Stimulated activated CD8-positive, alpha-beta memory T cell treated with anti-CD3 and anti-CD28 coated beads, Interleukin-15, amount 100 ng/mL, for 48 hours (primary cell): ENCODE results near the gene MYADM.

Experiments used
- DNase-seq, 2 donors: peaks; one replicate each; pipeline ENCODE4 v3.0.0-alpha.2; 2020; ENCODE audit warnings: low read depth in 2 of 2

The MYADM gene

DNA sequence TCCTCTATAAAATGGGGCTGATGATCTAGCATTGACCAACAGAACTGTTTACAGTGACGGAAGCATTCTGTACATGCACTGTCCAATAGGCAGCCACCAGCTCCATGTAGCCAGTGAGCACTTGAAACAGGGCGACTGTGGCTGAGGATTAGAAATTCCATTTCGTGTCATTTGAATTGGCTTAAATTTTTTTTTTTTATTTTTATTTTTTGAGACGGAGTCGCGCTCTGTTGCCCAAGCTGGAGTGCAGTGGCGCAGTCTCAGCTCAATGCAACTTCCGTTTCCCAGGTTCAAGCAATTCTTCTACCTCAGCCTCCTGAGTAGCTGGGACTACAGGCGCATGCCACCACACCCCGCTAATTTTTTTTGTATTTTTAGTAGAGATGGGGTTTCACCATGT, 17.4 kb downstream of the MYADM start:
- DNase-seq: no peak

GRCh38 chr19:53892301-53892980, 24.8 kb downstream of the MYADM start:
- no peak for DNase-seq

DNA sequence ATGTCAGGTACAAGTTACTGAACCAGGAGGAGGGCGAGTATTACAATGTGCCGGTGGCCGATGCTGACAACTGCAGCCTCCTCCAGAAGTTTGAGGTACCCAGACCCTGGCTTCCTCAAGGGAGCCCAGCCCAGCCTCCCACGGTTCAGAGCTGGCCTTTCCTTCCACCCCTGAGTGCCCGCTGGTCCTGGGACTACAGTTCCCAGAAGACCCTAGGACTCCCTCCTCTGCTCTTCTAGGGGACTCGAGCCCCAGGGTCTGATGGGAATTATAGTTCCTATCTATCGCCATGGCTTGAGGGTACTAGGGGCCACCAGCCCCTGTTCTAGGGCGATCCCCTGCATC, 25.3 kb downstream of the MYADM start:
- no peak for DNase-seq

DNA sequence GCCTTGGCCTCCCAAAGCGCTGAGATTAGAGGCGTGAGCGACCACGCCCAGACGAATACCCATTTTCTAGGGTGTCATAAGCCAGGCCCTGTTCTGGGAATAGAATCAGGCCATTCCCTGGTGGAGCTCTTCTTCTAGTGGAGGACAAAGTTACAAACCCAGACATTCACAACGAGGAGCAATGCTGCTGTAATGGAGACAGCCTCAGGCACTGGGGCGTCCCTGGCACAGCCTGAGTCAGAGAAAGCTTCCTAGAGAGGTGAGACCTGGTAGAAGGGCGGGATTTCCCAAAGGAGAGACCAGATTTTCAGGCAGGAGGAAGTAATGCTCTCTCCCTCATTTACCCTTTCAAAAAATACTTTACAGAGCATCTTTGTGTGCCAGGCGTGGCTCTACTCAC, 27.0 kb downstream of the MYADM start:
- DNase-seq: no peak

DNA sequence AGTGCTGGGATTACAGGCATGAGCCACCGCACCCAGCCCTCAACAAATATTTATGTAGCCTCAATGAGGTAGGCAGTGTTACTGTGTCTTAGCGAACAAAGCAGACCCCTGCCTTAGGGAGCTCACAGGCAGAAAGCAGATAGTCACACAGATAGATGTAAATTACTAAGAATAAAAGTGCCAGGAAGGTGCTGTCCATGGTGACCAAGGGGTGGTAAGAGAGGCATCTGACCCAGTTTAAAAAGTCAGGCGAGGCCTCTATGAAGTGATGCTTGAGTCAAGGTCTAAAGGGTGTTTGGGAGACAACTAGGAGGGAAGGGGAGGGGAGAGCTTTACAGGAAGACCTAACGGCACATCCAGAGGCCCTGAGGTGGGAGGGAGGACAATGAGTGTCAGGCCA, 29.0 kb downstream of the MYADM start:
- no peak for DNase-seq

- DNase-seq: no peak
Observed at GRCh38 chr19:53897459-53897858, 29.8 kb downstream of the MYADM start.

- no peak for DNase-seq
Observed at GRCh38 chr19:53898166-53898565, 30.5 kb downstream of the MYADM start.

DNA sequence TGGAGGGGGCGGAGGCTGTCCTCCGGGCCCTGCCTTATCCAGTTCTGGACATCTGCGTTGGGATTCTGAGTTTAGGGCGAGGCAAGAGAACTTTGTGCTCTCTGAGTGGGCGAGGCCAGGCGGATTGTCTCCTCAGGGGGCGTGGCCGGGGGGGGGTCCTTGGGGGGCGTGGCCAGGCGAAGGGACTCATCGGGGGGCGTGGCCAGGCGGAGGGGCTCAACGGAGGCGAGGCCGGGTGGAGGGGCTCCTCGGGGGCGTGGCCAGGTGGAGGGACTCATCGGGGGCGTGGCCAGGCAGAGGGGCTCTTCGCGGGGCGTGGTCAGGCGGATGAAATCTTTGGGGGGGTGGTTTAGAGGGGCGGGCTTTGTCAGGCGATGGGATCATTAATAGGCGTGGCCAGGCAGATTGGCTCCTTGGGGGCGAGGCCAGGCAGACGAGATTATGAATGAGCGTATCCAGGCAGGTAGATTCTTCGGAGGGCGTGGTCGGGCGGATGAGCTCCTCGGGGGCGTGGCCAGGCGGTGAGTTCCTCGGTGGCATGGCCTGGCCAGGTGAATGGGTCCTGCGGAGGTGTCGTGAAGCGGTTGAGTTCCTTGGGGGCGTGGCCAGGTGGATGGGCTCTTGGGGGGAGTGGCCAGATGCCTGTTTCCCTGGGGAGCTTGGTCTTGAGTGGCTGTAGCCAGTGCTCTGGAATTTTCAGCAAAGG, 31.1 kb downstream of the MYADM start:
- DNase-seq: no peak

DNA sequence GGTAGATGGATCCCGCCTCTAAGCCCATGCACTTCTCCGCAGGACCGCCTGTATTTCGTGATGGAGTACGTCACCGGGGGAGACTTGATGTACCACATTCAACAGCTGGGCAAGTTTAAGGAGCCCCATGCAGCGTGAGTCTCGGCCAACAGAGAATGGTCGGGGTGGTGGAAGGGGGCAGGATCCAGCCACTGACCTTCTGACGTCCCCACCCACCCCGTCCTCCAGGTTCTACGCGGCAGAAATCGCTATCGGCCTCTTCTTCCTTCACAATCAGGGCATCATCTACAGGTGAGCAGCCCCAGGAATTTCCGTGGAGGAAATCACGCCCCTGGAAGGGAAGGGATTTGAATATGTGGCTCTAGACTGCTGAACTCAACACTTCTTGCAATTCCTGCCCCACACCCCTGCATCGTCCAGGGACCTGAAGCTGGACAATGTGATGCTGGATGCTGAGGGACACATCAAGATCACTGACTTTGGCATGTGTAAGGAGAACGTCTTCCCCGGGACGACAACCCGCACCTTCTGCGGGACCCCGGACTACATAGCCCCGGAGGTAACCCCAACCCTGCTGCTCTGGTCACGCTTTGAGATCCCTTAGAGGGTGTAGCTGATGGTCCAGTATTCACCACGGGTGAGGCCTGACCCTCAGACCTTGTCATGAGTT, 32.6 kb downstream of the MYADM start:
- no peak for DNase-seq

GRCh38 chr19:53903055-53903680, 35.5 kb downstream of the MYADM start:
- no peak for DNase-seq

DNA sequence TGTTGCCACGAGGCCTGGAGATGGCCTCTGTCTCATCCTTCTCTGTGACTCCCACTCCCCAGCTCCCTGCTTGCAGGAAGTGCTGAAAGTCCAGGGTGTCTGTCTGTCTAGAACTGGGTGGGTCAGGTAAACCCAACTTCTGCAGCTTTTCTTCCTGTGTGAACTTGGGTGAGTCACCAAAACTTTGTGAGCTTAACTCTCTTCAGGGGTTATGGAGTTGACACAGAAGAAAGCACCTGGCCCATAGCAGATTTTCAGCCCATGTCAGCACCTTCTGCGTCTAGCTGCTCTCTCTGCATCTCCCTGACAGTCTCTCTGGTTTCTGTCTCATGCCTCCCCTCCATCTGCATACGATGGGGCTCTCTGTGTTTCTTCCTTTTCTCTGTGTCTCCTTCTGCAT, 37.2 kb downstream of the MYADM start:
- DNase-seq: no peak

- no peak for DNase-seq
Observed at GRCh38 chr19:53905787-53906186, 38.1 kb downstream of the MYADM start.

GRCh38 chr19:53906211-53907192, 38.8 kb downstream of the MYADM start:
- peak; percentile 34 to 37 for DNase-seq

DNA sequence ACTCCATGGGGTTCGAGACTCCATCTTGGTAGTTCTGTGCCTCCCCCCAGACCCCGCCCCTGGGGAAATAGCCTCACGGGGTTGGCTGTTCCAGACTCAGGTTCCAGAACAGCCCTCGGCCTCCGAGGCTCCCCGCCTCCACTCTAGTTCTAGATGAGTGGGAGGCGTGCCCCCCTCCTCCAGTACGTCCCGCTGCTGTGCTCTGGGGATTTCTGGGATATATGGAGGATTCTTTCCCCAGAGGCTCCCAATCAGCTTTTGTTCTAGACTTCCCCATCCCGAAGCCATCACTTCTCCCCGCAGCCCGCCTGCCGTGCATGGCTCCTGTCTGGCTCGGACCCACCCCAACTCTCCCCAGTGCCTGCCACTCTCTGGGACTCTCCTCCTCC, 39.5 kb downstream of the MYADM start:
- DNase-seq: no peak

DNA sequence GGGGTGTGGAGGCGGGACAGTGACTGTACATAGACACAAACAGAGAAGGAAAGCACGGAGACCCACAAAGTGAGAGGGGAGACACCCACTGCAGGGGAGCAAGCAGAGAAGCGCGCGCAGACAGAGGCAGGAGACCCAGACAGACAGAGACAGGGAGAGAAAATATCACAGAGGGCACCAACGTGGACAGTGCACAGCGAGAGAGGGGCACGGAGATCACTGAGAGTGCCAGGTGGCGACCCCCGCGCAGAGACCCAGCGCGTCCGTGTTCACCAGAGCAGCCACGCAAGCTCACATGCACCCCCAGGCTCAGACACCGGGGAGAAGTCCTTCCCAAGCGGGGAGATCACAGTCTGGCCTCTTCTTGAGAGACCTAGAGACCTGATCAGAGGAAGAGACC, 40.0 kb downstream of the MYADM start:
- DNase-seq: no peak

GRCh38 chr19:53908106-53908934, 40.6 kb downstream of the MYADM start:
- DNase-seq: peak; percentile 36 to 42

- no peak for DNase-seq
Observed at GRCh38 chr19:53908935-53909415, 41.3 kb downstream of the MYADM start, which contains the start of gene CACNG7. Gene CACNG7 (plus strand): TSS chr19:53909278. CDS start chr19:53912832, 3,554 bp downstream.

- no peak for DNase-seq
Observed at GRCh38 chr19:53909471-53910169, 41.9 kb downstream of the MYADM start.

- DNase-seq: no peak
Observed at GRCh38 chr19:53910170-53910518, 42.5 kb downstream of the MYADM start.

DNA sequence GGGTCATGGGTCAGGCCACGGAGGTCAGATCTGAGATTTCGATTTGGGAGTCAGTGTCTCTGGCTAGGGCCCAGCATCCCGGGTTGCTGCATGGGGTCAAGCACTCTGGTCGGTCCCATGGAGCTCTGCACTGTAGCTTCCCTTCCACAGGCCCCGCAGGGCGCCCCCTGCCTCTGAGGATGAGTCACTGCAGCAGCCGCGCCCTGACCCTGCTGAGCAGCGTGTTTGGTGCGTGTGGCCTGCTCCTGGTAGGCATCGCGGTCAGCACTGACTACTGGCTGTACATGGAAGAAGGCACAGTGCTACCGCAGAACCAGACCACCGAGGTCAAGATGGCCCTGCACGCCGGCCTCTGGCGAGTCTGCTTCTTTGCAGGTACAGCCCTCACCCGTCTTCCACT, 45.0 kb downstream of the MYADM start:
- DNase-seq: no peak
